ENCODE measurements around the gene CCDC127.
"Not testable (repeated sequence)": the region's sequence is repeated elsewhere in the genome, so short reads cannot be mapped to it uniquely, and the experiment has no call there.

The CCDC127 gene

DNA sequence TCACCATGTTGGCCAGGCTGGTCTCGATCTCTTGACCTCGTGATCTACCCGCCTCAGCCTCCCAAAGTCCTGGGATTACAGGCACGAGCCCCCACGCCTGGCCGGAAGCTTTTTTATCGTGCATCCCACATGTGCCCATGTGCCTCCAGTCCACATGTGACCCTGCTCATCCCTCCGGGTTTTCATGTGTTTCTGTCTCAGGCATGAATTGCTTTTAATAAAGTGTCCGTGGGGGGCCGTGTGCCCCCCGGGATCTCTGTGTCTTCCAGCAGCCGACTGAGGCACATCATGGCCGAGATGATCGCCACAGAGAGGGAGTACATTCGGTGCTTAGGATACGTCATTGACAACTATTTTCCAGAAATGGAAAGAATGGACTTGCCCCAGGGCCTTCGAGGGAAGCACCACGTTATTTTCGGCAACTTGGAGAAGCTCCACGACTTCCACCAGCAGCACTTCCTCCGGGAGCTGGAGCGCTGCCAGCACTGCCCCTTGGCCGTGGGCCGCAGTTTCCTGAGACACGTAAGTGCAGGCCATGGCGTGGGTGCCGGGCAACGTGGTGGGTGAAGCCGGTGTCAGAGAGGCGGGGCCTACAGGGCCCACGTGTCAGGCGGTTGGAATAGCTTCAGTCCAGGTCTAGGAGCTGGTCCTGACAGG is 48.8 kb downstream of the CCDC127 start:
- peak; percentile 11 for DNase-seq

DNA sequence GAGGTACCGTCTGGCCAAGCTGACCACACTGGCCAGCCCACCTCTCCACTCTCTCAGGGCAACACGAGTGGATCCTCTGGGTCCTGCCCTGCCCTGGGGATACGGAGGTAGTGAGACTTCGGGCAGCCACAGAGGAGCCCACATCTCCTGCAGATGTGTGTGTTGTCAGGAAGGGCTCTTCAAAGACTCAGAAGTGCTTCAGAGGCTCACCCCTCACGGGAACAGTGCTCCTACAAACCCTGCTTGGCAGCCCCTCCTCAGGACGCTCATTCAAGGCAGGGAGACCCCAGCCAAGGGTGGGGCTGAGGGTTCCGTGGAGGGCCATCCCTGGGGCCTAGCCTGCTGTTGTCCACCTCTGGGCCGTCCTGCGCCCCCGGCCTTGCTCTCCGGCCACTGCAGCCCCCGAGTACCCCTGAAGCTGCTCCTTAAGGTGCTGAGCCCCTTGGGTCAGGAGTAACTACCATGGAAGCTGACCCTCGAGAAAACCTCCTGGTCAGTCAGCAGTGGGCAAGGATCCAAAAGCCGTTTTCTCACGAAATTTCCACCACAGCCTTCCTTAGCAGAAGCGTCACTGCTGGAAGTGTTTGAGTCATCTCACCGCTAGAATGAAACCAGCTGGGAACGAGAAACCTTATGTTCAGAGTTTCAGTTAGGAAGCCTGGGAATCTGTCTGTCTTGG is 49.8 kb downstream of the CCDC127 start:
- peak; percentile 95 for DNase-seq

DNA sequence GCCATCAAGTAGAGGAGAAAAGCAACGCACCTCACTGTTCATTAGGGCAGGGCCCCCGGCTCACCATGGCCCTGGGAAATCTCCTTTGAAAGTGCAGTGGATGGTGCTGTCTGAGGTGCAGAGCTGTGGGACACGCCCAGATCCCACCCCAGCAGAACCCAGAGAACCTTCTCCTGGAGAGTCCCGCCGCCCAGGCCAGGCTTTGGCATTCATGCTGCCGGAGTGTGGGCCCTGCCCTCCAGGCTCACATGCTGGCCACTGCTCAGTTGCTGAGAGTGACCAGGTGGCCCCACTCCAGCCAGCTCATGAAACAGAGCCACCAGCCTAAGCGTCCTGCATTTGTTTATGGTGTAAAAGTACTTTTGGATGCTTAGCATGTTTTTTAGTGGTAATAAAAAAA is 50.4 kb downstream of the CCDC127 start:
- DNase-seq = no peak

DNA sequence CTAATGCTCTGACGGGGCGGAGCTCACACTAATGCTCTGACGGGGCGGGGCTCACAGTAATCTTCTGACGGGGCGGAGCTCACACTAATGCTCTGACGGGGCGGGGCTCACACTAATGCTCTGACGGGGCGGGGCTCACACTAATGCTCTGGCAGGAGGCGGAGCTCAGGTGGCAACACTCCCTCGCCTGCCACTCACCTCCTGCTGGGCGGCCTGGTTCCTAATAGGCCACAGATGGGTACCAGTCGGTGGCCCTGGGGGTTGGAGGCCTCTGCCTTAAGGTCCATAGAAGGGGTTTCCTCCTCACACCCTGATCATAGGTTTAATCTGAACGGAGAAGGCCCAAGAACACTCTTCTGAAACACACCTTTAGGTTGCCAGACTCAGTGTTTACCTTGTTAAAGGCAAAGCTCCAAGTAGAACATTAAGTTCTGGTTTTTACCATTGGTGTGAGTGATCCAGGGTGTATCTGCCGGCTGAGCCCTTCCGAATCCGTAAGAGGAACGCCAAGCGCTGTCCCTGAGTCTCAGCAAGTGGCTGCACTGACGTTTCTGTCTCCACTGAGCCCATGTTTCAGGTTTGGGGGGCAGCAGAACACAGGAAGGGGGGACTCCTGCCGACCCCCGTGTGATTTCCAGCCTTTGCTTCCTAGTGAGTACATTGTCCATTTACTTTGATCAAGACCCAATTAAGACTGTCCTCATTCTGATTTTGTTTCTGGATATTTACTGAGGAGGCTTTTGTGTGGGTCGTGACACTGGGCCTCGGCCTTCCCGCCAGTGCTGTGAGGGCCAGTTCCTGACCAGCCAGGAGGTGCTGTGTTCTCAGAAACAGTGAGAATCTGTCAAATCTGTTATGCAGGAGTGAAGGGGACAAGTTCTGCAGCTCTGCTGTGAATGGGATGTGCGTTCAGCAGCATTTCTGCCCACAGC is 51.2 kb downstream of the CCDC127 start:
- no peak for DNase-seq

DNA sequence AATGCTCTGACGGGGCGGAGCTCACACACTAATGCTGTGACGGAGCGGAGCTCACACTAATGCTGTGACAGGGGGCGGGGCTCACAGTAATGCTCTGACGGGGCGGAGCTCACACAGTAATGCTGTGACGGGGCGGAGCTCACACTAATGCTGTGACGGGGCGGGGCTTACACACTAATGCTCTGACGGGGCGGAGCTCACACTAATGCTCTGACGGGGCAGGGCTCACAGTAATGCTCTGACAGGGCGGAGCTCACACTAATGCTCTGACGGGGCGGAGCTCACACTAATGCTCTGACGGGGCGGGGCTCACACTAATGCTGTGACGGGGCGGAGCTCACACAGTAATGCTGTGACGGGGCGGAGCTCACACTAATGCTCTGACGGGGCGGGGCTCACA is 53.2 kb downstream of the CCDC127 start:
- DNase-seq = not testable (repeated sequence)

DNA sequence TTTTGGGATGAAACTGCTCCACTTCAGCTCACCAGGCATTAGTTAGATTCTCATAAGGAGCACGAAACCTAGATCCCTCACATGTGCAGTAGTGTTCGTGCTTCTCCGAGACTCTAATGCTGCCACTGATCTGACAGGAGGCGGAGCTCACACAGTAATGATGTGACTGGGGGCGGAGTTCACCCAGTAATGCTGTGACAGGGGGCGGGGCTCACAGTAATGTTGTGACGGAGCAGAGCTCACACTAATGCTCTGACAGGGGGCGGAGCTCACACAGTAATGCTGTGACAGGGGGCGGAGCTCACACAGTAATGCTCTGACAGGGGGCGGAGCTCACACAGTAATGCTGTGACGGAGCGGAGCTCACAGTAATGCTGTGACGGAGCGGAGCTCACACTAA is 53.7 kb downstream of the CCDC127 start:
- DNase-seq = no peak

DNA sequence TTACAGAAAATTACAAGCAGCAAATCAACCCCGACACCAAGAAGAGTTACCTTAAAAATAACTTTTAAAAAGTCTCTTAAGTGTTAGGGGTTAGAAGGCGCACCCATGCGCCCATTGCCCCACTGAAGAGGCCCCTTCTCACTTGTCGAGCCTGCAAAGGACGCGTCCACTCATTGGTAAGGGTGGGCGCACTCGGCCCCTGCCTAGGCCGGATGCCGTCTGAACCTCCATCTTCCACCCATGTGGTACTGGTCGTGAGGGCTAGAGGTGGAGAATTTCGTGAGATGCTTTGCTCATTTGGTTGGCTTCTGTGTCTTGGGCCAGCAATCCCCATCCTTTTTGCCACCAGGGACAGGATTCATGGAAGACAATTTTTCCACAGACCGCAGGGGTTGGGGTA is 54.1 kb downstream of the CCDC127 start:
- no peak for DNase-seq

DNA sequence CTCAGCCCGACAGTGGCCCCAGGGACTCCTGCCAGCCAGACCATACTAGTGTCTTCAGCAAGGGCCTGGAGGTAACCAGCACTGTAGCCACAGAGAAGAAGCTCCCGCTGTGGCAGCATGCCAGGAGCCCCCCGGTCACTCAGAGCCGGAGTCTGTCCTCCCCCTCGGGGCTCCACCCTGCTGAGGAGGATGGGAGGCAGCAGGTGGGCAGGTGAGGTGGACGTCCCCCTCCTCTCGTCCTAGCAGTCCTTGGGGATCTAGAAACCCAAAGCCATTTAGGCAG is 54.7 kb downstream of the CCDC127 start:
- DNase-seq = no peak

DNA sequence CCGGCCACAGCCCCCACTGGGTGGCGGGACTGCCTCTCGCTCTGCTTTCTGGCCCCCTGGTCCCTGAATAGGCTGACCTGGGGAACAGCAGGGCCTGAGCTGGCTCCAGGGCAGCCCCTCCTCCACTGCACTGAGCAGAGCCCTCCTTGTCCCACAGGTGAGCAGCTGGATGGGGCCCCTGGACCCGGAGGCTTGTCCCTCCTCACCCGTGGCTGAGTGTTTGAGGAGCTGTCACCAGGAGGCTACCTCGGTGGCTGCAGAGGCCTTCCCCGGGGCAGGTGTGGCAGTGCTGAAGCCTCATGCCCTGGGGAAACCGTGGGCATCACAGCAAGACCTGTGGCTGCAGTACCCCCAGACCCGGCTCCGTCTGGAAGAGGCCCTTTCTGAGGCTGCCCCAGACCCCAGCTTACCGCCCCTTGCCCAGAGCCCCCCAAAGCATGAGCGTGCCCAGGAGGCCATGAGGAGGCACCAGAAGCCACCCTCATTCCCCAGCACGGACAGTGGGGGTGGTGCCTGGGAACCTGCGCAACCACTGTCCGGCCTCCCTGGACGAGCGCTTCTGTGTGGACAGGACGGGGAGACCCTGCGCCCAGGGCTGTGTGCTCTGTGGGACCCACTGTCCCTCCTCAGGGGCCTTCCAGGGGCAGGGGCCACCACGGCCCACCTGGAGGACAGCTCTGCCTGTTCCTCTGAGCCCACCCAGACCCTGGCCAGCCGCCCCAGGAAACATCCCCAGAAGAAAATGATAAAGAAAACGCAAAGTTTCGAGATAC is 55.2 kb downstream of the CCDC127 start:
- no peak for DNase-seq

DNA sequence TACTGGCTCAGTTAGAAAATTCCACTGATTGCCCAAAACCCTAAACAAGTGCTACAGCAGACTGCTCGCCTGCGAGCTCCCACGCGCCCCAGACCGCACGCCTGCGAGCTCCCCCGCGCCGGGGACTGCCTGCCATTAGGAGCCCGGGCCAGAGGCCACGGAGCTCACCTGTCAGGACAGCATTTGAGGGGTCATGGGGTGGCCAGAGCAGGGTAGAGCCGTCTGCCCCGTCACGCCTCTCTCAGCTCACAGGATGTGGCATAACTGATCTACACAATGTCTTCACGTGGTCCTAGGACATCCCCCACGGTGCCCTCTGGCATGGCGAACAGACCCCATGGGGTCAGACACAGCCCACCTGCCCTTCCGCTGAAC is 55.8 kb downstream of the CCDC127 start:
- DNase-seq = no peak

DNA sequence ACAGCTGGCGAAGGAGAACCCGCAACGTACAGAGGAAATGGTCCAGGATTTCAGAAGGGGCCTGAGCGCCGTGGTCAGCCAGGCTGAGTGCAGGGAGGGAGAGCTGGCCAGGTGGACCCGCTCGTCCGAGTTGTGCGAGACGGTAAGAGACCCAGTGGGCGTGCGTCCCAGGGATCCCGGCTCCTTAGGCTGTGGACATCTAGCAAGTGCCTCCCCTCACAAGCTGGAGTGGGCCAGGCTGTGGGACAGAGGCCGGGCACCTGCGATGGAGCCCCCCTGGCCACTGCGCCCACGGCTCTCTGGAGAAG is 56.2 kb downstream of the CCDC127 start:
- no peak for DNase-seq

DNA sequence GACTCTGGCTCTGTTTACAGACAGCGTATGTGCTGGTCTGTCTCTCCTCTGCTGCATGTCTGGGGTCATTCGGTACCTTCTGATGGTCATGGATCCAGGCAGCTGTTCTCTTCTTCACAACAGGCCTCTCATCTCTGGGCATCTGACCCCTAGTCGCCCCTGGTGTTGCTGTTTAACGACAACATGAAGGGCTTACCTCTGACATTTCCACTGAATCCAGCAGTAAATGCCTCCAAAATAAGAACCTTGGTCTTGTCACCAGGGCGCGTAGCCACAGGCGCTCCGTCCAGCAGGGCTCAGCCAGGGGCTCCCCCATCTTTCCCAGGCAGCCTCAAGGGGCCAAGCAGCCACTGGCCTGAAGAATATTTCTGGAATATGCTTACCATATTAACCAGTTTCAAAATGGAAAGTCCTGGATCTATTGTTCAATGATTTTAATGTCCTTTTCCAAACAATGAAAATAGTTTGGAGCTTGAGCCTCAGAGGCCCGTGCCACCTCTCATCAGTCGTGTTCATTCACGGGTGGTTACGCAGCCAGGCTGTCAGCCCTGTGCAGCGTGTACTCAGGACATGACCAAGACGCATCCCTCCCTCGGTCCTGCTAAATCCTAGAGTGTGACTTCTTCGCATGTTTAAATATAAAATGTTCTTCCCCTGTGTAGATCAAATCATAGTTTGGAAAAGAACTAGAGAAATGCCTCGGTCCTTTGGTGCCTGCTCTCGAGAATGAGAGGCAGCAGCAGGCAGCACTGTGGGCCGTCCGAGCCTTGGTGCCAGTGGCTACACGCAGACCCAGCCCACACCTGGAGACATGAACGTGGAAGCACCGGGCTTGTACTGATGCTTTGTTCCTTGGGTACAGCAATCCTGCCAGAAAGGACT is 56.8 kb downstream of the CCDC127 start:
- no peak for DNase-seq

DNA sequence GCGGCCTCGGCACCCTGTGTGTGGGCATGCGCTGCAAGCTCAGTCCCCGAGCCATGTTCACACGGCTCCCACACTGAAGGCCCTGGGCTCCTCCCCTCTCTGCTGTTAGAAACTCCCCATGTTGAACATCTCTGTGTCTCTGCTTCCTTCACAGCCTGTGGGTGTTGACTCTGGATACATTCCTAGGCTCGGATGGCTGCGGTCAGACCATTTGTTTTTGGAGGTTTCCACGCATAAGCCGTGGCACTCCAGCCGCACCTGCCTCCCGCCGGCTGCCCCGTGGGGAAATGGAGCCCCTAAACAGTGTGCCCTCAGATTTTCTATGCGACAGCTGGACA is 57.8 kb downstream of the CCDC127 start:
- peak; percentile 37 for DNase-seq

DNA sequence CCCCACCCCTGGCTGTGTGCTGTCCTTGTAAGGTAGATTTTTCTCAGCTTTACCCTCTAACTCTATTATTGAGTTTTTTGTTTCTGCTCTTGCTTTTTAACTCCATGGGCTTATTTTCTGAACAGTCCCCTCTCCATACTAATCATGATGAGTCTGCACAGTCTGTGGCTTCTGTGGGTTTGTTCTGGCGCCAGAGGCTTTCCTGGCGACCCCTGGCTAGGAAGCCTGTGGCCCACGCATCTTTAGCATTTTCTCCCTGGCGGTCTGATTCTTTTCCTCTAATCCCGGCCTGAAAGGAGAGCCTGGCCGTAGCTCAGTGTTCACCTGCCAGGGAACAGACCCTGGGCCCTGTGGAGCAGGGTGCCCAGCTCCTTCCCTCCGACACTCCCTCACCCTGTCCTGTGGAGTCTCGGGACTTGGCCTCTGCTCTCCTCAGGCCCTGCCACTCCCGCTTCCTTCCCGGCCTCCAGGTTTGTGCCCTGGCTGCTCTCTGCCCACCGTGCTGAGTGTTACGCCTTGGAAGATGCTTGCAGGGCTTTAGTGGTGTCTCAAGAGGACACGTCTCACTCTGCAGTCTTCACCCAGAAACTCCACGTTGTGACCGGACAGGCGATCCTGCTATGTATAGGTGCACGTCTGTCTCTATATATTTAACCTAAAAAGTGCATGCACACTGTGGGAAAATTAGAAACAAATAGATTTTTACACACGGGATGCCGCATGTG is 58.3 kb downstream of the CCDC127 start:
- peak; percentile 89 for DNase-seq

DNA sequence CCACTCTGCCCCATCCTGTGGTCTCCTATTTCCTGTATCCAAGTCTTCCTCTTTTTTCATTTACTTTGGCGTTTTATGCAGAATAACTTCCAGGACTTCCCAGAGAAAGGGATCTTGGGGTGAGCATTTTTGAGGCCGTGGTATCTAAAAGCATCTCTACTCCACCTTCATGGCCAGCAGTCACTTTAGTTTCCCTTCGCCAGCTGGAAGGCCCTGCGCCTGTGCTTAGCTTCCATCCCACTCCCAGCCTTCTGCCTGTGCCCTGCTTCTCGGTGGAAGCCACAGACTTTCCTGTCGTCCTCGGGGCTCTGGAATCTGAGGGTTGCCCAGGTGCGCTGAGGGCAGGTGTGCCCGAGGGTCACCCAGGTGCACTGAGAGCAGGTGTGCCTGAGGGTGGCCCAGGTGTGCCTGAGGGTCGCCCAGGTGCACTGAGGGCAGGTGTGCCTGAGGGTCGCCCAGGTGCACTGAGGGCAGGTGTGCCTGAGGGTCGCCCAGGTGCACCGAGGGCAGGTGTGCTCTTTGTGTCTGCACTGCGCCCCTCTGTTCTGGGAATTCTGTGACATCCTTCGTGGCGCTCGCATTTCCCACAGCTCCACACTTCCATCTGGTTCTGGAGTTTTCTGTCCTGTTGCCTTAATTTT is 59.0 kb downstream of the CCDC127 start:
- no peak for DNase-seq

DNA sequence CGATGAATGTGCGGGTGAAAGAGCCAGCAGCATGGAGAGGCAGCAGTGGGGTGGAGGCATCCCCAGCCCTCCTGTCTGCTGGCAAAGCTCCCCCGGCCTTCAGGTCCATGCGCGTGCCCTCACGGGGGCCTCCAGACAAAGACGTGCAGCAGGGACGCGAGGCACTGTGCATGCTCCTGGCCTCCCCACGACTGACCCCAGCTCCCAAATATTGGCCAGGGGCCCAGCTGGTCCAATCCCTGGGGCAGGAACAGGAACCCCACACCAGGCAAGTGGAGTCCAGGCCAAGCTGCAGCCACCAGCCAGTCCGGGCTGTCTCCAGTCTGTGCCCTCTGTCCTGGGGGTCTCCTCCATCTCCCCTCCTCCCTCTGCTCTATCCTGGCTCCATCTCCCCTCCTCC is 60.2 kb downstream of the CCDC127 start:
- DNase-seq = no peak

DNA sequence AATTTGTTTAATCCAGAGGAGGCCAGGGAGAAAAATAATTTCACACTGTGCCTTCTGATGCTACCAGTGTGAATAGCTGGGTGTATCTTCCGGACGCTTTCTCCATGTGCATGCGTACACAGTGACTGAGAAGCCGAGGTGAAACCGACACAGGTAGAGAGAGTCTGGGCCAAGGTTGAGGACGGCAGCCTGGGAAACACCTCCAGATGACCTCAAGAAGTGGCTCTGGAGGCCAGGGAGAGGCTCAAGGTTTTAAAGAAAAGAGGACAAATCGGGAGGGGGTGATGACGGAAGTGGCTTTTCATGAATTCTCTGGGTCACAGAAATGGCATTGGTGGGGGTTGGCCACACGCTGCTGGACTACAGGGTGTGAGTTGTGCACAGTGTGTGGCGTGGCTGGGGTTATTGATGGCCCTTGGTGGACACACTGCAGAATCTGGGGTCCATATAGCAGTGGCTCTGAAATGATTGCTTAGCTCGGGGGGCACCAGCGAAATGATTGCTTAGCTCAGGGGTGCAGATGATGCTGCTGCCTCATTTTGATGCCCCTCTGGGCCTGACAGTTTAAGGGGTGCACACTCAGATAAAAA is 60.7 kb downstream of the CCDC127 start:
- no peak for DNase-seq

DNA sequence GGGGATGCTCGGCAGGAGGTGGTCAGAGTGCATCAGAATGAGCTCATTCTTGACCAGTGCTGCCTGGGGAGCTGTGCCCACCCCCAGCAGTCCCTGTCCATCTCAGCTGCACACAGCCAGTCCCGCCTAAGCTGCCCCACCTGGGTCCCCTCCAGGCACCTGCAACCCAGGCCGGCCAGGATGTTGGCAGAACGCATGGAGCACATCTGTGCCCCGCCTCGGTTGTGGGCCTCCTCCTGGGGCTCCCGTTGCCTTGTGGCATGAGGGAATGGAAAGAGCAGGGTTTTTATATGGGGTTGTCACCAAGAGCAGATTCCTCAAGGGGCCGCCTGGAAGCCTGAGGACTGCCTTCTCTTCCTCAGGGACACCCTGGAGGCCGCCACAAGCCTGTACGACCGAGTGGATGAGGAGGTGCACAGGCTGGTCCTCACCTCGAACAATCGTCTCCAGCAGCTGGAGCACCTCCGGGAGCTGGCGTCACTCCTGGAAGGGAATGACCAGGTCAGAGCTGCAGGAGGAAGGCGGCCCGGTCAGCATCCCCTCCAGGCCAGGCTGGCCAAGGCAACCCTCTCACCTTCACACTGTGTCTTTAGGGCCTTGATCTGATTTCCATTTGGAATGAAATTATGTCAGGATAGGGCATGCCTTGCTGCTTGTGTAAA is 61.4 kb downstream of the CCDC127 start:
- no peak for DNase-seq

DNA sequence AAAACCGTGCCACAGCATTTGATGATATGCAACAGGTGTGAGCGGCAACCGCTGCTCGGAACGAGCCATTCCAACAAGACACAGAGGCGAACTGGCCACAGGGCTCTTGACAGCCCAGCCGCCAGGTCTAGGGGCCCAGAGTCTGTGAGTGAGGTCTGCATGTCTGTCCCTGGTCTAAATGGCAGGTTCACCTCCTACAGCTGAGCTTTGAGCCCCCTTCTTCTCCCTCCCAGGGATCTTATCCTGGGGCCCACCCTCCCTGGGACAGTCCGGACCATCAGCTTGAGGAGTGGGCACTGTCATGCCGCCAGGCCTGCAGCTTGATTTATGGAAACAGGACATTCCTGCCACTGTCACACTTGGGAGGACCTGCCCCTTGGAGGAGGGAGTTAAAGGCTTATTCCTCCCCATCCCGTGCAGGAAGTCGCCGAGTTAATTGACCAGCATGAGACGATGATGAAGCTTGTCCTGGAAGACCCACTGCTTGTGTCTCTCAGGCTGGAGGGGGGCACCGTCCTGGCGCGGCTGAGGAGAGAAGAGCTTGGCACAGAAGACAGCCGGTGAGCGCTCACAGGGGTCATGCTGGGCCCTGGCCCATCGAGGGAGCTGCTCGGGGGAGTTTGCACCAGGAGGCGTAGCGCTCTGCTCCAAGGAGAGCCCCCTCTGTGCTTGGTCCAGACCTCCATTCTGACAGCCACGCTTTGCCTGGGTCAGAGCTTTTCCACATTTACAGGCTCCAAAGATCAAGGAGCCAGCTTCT is 62.1 kb downstream of the CCDC127 start:
- DNase-seq = no peak

DNA sequence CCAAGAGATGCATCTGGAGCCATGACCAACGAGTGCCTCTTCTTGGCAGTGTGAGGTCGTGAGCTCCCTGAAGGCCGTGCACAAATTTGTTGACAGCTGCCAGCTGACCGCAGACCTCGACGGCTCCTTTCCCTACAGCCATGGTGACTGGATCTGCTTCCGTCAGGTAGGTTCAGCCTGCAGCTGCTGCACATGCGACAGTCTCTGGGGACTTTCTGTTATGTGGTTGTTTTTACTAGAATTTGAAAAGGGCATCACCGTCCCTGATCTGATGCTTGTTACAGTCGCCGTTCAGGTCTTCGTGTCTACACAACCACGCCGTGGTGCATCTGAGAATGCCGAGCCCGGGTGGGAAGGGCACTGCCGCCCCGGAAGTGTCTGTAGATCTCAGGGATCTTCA is 63.1 kb downstream of the CCDC127 start:
- no peak for DNase-seq
